Neural cell (in vitro differentiated cells): ENCODE results near the gene NTRK1. TPM values are rescaled to one million over a fixed set of nuclear protein-coding genes. Genes with fewer than 3 reads are reported as not detected.

Source experiments
- H2AFZ ChIP-seq: fragments of 200-600, 300-800 bp; sonication (generic), shearing (Covaris generic); 2 replicates; pipeline ENCODE4 v1.6.0; 2014; ENCODE audit warnings: low read depth, mild to moderate bottlenecking, antibody characterized with exemption, low read length, moderate library complexity
- H3F3A ChIP-seq: fragments of 200-600 bp; shearing (Covaris generic); 2 replicates; pipeline ENCODE4 v1.6.1; 2016; ENCODE audit warnings: mild to moderate bottlenecking, moderate library complexity, mixed read lengths, antibody characterized with exemption, low read length; ENCODE audit not compliant: insufficient read depth, poor library complexity, severe bottlenecking
- H3K27ac ChIP-seq: fragments of 200-600, 300-800 bp; sonication (generic), shearing (Covaris generic); 2 replicates; pipeline ENCODE4 v1.5.1; 2014; ENCODE audit warnings: mild to moderate bottlenecking, low read length, moderate library complexity
- H3K27me3 ChIP-seq: fragments of 300-800, 200-600 bp; sonication (generic), shearing (Covaris generic); 2 replicates; pipeline ENCODE4 v1.6.0; 2014; ENCODE audit warnings: mild to moderate bottlenecking, low read depth, low read length, moderate library complexity; ENCODE audit not compliant: insufficient read depth
- H3K36me3 ChIP-seq: fragments of 300-800, 200-600 bp; sonication (generic), shearing (Covaris generic); 2 replicates; pipeline ENCODE4 v1.5.1; 2014; ENCODE audit warnings: mild to moderate bottlenecking, antibody characterized with exemption, low read length, moderate library complexity; ENCODE audit not compliant: insufficient read depth
- H3K4me2 ChIP-seq: fragments of 300-800, 200-600 bp; sonication (generic), shearing (Covaris generic); 2 replicates; pipeline ENCODE4 v1.6.0; 2014; ENCODE audit warnings: mild to moderate bottlenecking, low read length
- H3K4me3 ChIP-seq: fragments of 300-800, 200-600 bp; sonication (generic), shearing (Covaris generic); 2 replicates; pipeline ENCODE4 v1.5.1; 2014; ENCODE audit warnings: mild to moderate bottlenecking, low read length, moderate library complexity
- H3K79me2 ChIP-seq: fragments of 200-600 bp; shearing (Covaris generic); replicated peaks from 2 replicates; pipeline ENCODE4 v1.6.0; 2014; ENCODE audit warnings: mild to moderate bottlenecking, low read length, moderate library complexity; ENCODE audit not compliant: insufficient read depth
- H3K9ac ChIP-seq: fragments of 300-800, 200-600 bp; sonication (generic), shearing (Covaris generic); 2 replicates; pipeline ENCODE4 v1.6.1; 2016; ENCODE audit warnings: mild to moderate bottlenecking, low read length, mixed read lengths
- H3K9me2 ChIP-seq: fragments of 200-600 bp; shearing (Covaris generic); 2 replicates; pipeline ENCODE4 v1.6.1; 2016; ENCODE audit warnings: mild to moderate bottlenecking, low read length, mixed read lengths; ENCODE audit not compliant: insufficient read depth
- H3K9me3 ChIP-seq: fragments of 200-600, 300-800 bp; sonication (generic), shearing (Covaris generic); 2 replicates; pipeline ENCODE4 v1.6.1; 2016; ENCODE audit warnings: mild to moderate bottlenecking, mixed run types, low read length, moderate library complexity, mixed read lengths
- H4K20me1 ChIP-seq: fragments of 200-600 bp; shearing (Covaris generic); 2 replicates; pipeline ENCODE4 v1.6.1; 2016; ENCODE audit warnings: mild to moderate bottlenecking, mixed run types; ENCODE audit not compliant: insufficient read depth
- EP300 ChIP-seq: fragments of 450-650 bp; conservative IDR thresholded peaks from 2 replicates; pipeline ENCODE4 v1.6.1; 2014; ENCODE audit warnings: antibody characterized with exemption, mild to moderate bottlenecking, moderate library complexity; ENCODE audit not compliant: poor library complexity, severe bottlenecking
- EZH2 ChIP-seq: fragments of 200-600, 300-800 bp; shearing (Covaris generic), sonication (generic); IDR thresholded peaks from 2 replicates; pipeline ENCODE4 v1.6.1; 2014; ENCODE audit warnings: antibody characterized with exemption, low read length, borderline replicate concordance, mild to moderate bottlenecking; ENCODE audit not compliant: insufficient read depth, poor library complexity, severe bottlenecking
- MXI1 ChIP-seq: fragments of 450-650 bp; conservative IDR thresholded peaks from 2 replicates; pipeline ENCODE4 v1.6.1; 2014; ENCODE audit warnings: antibody characterized with exemption, mild to moderate bottlenecking; ENCODE audit not compliant: poor library complexity, severe bottlenecking
- POLR2AphosphoS5 ChIP-seq: IDR thresholded peaks from 2 replicates; pipeline ENCODE4 v1.6.1; 2012
- RAD21 ChIP-seq: fragments of 450-650 bp; conservative IDR thresholded peaks from 2 replicates; pipeline ENCODE4 v1.6.1; 2014; ENCODE audit warnings: antibody characterized with exemption, mild to moderate bottlenecking, moderate library complexity
- SMC3 ChIP-seq: fragments of 450-650 bp; conservative IDR thresholded peaks from 2 replicates; pipeline ENCODE4 v1.6.1; 2014; ENCODE audit warnings: antibody characterized with exemption, mild to moderate bottlenecking, moderate library complexity; ENCODE audit not compliant: poor library complexity
- TAF1 ChIP-seq: IDR thresholded peaks from 2 replicates; pipeline ENCODE4 v1.6.1; 2012; ENCODE audit warnings: low read depth
- polyA plus RNA-seq: library from polyadenylated mRNA; depleted of rRNA; stranded (reverse); fragments of >200 nt; gene quantifications from 2 replicates; pipeline ENCODE4 v1.2.3, GENCODE V29; 2014
- TF ChIP-seq, protein P1 (sequence below): fragments of 450-650 bp; IDR thresholded peaks from 2 replicates; pipeline ENCODE4 v1.5.1; 2014; ENCODE audit warnings: antibody characterized with exemption, mild to moderate bottlenecking, moderate library complexity; ENCODE audit not compliant: poor library complexity, severe bottlenecking
- TF ChIP-seq, protein P2 (sequence below): IDR thresholded peaks from 2 replicates; pipeline ENCODE4 v1.6.1; 2012; ENCODE audit warnings: borderline replicate concordance

NTRK1 gene
- polyA plus RNA-seq, 1 donor from 2014 or later, result 4.9 TPM

DNA sequence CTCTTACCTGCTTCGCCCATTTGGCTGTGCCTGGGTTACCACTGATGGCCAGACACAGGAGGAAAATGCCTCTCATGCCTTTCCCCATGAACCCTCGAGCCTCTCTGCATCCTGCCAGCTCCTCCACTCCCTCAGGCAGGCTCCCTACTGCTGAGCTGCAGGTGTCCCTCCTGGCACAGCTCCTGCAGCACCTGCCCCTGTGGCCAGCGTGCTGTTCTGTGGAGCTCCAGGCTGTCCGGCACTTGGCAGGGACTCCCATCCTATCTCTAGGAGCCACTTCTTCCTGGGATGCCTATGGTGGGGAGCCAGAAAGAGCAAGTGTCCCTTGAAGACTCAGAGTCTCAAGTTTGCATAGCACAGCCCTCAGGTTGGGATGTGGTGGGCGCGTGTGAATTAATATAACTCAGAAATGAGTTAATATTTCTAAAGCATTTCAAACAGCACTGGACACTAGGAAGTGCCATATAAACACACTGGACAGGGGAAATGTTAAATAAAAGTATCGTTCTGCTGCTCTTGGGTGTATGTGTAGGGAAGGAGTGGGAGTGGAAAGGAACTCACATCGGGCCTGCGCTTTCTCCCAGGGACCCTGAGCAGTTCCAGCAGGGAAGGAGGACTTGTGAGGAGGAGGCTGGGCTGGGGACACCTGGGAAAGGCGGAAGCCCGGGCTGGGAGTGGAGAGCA is 62.5 kb downstream of the NTRK1 start:
- Histone ChIP-seq H3F3A (no peaks in the 10 kb centered on the region), H3K79me2 (no peaks in the 10 kb centered on the region), H3K9ac (no peak overlapping the region), H3K27me3 (peaks cover 95% of the 10 kb centered on the region), H3K4me3 (peak overlapping the region; percentile 55), H3K9me2 (no peaks in the 10 kb centered on the region), H2AFZ (no peak overlapping the region), H3K4me2 (no peak overlapping the region), H3K27ac (no peak overlapping the region), H3K9me3 (no peaks in the 10 kb centered on the region), H3K36me3 (no peaks in the 10 kb centered on the region), H4K20me1 (no peaks in the 10 kb centered on the region)
- TF ChIP-seq MXI1, result no peak
- TF ChIP-seq RAD21, result no peak
- TF ChIP-seq EP300, result no peak
- TF ChIP-seq EZH2, result no peak
- TF ChIP-seq, protein P1, sequence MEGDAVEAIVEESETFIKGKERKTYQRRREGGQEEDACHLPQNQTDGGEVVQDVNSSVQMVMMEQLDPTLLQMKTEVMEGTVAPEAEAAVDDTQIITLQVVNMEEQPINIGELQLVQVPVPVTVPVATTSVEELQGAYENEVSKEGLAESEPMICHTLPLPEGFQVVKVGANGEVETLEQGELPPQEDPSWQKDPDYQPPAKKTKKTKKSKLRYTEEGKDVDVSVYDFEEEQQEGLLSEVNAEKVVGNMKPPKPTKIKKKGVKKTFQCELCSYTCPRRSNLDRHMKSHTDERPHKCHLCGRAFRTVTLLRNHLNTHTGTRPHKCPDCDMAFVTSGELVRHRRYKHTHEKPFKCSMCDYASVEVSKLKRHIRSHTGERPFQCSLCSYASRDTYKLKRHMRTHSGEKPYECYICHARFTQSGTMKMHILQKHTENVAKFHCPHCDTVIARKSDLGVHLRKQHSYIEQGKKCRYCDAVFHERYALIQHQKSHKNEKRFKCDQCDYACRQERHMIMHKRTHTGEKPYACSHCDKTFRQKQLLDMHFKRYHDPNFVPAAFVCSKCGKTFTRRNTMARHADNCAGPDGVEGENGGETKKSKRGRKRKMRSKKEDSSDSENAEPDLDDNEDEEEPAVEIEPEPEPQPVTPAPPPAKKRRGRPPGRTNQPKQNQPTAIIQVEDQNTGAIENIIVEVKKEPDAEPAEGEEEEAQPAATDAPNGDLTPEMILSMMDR, result no peak
- TF ChIP-seq SMC3, result no peak
- TF ChIP-seq POLR2AphosphoS5, result no peak
- no peak for TF ChIP-seq TAF1
- TF ChIP-seq, protein P2, sequence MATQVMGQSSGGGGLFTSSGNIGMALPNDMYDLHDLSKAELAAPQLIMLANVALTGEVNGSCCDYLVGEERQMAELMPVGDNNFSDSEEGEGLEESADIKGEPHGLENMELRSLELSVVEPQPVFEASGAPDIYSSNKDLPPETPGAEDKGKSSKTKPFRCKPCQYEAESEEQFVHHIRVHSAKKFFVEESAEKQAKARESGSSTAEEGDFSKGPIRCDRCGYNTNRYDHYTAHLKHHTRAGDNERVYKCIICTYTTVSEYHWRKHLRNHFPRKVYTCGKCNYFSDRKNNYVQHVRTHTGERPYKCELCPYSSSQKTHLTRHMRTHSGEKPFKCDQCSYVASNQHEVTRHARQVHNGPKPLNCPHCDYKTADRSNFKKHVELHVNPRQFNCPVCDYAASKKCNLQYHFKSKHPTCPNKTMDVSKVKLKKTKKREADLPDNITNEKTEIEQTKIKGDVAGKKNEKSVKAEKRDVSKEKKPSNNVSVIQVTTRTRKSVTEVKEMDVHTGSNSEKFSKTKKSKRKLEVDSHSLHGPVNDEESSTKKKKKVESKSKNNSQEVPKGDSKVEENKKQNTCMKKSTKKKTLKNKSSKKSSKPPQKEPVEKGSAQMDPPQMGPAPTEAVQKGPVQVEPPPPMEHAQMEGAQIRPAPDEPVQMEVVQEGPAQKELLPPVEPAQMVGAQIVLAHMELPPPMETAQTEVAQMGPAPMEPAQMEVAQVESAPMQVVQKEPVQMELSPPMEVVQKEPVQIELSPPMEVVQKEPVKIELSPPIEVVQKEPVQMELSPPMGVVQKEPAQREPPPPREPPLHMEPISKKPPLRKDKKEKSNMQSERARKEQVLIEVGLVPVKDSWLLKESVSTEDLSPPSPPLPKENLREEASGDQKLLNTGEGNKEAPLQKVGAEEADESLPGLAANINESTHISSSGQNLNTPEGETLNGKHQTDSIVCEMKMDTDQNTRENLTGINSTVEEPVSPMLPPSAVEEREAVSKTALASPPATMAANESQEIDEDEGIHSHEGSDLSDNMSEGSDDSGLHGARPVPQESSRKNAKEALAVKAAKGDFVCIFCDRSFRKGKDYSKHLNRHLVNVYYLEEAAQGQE, result no peak

DNA sequence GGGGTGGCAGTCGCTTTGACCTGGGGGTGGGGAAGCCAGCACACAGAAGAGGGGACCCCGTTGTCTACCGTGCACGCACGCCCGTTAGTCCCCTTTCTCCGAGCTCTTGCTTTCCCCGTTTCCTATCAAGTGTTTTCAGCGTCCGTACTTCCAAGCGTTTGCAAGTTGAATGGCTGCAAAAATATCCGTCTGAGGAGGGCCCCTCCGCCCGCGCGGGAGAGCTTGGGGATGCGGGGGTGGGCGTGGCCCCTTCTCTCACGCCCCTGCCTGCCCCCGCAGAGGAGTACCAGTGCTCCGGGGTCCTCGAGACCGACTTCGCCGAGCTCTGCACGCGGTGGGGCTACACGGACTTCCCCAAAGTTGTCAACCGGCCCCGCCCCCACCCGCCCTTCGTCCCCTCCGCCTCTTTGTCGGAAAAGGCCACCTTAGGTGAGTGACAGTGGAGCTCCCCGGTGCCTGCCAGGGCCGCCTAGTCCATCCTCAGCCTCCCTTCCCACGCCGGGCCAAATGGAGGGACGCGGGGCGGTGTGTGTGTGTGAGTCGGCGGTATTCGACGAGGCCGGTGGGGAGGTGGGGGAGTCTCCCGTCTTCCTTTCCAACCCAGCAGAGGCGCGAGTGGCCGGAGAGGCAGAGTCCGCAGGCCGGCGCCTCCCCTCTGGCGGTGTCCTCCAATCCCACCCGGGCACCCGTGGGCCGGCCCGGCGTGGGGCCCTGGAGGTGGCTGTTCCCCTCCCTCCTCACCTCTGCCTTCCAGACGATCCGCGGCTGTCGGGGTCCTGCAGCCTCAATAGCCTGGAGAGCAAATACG is 63.2 kb downstream of the NTRK1 start:
- peaks cover 95% of the 10 kb centered on the region for H3K27me3 ChIP-seq
- H3K9me2 ChIP-seq, result no peaks in the 10 kb centered on the region
- TF ChIP-seq, protein P2, result no peak
- TF ChIP-seq SMC3, result no peak
- TF ChIP-seq TAF1, result no peak
- TF ChIP-seq EP300, result no peak
- no peak for TF ChIP-seq MXI1
- TF ChIP-seq EZH2, result no peak
- TF ChIP-seq, protein P1, result no peak
- no peak for TF ChIP-seq POLR2AphosphoS5
- TF ChIP-seq RAD21, result no peak
- H3F3A ChIP-seq, result no peaks in the 10 kb centered on the region
- H3K9ac ChIP-seq, result no peak overlapping the region
- no peak overlapping the region for H2AFZ ChIP-seq
- H3K79me2 ChIP-seq, result no peaks in the 10 kb centered on the region
- H3K9me3 ChIP-seq, result no peaks in the 10 kb centered on the region
- no peak overlapping the region for H3K4me2 ChIP-seq
- H3K27ac ChIP-seq, result no peak overlapping the region
- H3K36me3 ChIP-seq, result no peaks in the 10 kb centered on the region
- no peaks in the 10 kb centered on the region for H4K20me1 ChIP-seq
- H3K4me3 ChIP-seq, result peak overlapping the region; percentile 55
